HG03575 (cell line): Measurements from ENCODE around the gene RANBP1.
"Not testable (repeated sequence)": the region's sequence is repeated elsewhere in the genome, so short reads cannot be mapped to it uniquely, and the experiment has no call there.

ENCODE experiments used
- ATAC-seq: cut with Tn5 transposase; IDR thresholded peaks from one replicate; pipeline ENCODE4 v1.9.1; 2021; ENCODE audit not compliant: unreplicated experiment, insufficient number of reproducible peaks, low FRiP score; ENCODE audit errors: extremely low read depth

RANBP1 gene

DNA sequence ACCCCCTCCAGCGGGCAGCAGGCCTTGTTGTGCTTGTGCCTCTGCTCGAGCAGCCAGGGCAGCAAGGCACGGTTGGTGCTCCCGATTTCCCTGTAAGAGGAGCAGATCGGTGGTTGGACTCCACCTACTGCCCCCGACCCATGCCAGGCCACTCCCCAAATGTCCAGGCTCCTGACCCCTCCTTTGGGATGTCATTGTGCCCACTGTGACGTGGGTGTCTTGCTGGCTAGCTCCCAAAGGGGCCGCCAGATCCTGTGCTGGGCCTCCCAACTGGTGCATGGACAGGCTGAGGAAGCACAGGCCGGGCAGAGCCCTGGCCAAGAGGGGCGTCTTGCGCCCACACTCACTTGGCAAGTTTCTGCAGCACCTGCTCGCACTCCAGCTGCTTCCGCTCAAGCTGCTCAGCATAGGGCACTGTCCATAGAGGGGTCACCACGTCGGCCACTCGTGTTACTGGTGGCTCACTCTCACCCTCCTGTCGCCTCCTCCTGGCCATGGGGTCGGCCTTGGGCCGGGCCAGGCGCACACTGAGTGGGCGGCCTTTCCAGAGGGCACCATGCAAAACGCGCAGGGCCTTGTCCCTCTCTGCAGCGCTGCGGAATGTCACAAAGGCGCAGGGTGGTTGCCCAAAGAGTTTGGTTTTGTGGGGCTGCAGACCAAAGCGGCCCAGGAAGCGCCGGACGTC, at the start of gene RANBP1:
TSS of gene RANBP1 (plus strand) at position 414 of the 685 bp plus-strand sequence. CDS start at position 495, 81 bp downstream.
- no peak for ATAC-seq

DNA sequence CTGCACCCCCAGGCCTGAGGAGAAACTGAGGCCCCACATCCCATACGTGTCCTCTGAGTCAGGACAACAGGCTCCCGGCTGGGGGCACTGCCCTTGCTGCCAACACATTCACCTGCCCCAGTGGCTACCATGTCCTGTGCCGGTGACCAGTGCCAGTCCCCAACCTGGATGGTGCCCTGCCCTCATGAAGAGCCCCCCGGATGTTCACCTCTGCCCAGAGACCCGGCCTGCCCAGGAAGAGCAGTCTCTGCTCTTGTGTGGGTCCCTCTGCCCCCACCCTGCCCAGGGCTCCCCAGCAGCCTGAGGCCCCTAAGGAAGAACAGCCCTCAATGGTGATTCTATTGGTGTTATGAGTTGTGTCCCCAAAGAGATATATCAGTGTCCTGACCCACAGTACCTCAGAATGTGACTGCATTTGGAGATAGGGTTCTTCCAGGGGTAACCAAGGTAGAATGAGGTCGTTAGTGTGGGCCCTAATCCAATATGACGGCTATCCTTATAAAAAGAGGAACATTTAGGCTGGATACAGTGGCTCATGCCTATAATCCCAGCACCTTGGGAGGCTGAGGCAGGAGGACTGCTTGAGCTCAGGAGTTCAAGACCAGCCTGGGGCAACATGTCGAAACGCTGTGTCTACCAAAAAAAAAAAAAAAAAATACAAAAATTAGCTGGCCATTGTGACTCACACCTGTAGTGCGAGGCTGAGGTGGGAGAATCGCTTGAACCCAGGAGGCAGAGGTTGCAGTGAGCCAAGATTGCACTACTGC, 49.1 kb upstream of the RANBP1 start:
- no peak for ATAC-seq

DNA sequence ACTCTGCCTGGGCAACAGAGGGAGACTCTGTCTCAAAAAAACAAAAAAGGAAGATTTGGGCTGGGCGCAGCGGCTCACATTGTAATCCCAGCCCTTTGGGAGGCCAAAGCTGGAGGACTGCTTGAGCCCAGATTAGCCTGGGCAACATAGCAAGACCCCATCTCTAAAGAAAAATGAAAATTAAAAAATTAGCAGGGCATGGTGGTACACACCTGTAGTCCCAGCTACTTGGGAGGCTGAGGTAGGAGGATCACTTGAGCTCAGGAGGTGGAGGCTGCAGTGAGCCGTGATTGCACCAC, 48.6 kb upstream of the RANBP1 start:
- ATAC-seq = not testable (repeated sequence)

DNA sequence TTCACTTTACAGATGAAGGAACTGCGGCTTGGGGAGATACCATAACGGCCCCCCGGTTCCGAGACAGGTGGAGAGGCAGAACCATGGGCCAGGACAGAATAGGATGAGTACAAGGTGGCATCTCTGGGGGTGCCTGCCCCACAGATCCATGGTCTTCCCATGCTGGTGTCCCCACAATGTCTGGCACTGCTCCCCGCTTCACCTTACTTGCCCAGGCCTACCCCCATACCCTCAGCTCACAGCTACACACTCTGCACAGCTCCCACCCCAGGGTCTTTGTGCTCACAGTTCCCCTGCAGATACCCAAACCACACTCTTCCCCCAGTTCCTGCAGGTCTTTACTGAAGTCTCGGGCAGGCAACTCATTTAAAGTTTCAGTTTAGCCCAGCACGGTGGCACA, 47.3 kb upstream of the RANBP1 start:
- ATAC-seq = no peak

DNA sequence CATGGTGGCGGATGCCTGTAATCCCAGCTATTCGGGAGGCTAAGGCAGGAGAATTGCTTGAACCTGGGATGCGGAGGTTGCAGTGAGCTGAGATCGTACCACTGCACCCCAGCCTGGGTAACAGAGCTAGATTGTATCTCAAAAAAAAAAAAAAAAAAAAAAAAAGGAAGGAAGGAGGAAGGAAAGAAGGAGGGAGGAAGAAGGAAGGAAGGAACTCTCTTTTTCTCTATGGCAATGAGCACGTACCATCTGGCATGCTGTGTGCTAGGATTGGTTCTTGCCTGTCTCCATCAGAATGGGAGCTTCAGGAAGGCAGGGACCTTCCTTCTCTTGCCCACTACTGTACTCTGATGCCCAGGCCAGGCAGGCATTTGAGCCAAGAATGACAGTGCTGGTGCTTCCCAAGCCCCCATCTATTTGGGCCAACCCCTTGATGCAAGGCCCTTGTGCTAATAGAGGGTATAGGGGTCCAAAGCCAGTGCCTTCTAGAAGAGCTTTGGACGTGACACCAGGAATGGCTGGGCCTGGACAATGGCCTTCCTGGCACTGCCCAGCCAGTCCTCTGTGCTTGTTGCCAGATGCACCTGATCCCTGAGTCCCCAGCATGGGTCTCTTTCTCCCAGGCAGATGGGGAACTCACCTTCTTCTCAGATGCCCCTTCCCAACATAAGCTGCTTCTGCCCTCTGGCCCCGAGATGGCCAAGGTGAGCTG, 46.4 kb upstream of the RANBP1 start:
- ATAC-seq = no peak

DNA sequence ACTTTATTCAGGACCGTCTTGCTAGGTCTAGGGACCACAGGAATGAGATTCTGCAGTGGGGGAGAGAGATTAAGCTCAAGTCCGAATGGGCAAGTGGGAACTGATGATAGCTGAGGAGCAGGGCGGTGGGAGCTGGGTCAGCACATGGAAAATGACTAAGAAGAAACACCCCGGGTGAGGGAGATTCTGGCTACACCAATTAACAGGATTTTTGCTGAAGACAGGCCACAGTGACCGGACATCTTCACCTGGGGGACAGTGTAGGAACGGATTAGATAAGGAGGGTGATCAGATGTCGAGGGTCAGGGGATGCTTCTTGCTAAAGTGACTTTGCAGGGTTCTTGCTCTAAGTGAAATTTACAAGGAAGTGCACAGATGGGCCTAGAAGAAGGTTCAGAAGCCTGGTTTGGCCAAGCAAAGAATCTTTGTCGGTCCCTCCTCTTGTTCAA, 44.4 kb upstream of the RANBP1 start:
- ATAC-seq = no peak

DNA sequence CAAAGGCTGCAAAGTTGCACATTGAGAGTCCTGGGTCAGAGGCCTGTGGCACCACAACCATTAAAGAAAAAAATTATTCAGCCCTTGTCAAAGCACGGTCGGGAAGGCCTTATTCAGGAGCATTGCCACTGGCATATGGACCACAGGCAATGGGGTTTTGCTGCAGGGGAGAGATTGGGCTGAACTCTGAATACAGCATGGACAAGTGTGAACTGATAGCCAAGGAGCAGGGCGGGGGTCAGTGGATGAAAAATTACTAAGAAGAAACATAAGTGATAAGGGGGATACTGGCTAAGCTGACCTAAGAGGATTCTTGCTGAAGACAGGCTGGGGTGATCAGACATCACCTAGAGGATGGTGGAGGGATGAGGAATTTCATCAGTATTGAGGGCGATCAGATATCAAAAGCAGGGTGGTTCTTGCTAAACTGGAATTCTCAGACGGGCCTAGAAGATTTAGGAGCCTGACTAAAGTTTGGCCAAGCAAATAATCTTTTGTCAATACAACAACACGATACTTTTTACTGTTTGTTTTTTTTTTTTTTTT, 39.2 kb upstream of the RANBP1 start:
- ATAC-seq = no peak

DNA sequence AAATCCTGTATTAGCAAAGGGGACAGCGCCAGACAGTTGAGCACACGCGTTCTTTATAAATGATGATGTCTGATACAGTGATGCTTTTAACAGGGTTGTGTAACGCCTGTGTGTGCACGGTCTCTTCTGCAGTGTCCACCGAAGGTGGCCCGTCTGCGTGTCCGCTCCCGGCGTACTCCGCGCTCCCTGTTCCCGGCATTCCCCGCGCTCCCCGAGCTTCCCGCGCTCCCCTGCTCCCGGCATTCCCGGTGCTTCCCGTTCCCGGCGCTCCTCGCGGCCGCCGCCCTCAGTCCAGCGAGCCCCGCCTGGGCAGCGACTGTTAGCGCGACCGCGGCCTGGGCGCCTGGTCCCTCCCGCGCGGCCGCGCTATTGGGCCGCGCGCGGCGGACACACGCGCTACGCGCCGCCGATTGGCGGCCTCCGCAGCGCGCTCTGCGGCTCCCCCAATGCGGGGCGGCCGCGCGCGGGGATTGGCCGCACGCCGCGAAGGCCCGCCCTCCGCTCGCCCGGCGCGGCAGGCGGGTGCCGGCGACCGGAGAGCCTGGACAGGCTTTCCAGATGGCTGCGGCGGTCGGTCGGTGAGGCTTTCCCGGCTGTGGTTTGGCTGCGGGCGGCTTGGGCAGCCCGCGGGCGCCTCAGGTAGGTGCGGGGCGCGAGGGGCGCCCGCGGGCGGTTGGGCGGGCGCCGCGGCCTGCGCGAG, 36.0 kb upstream of the RANBP1 start, which contains the start of gene DGCR8:
TSS of gene DGCR8 (plus strand) at position 497 of the 700 bp plus-strand sequence. CDS start 5,723 bp downstream, outside the sequence.
- ATAC-seq = no peak

DNA sequence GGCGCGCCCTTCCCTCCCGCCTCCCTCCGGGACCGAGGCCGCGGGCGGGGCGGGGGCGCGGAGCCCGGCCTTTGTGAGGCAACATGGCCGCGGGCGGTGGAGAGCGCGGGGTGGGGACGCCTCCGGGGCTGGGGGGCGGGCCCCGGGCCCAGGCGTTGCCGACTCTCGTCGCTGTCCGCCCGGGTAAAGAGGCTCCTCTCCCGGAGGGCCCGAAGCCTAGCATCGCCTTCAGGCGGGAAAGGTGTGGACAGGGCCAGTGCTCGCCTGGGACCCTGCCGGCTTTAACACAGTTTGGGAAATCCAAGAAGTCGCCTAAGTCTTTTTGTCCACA, 35.5 kb upstream of the RANBP1 start:
- no peak for ATAC-seq

DNA sequence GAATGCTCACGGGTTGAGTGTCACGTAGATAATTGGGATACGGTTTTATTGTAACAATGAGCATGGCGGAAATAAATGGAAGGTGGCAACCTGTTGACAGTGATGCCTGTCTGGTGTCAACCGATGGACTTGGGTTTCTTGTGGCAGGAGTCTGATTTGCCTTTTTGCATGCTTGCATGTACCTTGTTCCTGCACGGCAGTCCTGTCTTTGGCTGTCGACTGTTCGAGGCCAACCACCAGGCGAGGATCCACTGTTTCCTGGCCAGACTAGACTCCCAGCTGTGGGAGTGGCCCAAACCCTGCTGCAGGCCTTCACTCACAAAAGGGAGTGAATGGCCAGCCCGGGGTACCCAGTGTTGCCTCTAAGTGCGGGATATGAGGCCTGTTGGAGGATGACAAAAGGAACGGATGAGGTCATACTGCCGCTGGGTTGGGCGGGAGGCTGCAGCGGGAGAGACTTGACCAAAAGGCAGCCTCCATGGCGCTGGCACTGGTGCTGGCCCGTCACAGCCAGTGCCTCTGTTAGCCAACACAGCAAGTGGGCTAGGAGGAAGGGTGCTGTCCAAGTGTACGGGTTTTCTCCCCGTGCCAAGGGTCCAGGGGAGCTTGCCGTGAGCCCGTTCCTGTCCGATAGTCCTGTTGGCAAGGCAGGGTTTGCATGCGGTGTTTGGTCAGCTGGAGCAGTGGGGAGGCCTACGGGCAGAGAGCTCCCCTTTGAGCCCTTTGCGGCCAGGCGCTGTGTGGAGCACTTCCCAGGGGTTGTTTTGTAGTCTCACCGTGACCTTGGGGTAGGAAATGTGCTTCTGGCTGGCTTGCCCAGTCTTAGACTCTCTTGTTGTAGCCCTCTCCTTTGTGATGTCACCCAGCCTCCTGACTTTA, 34.9 kb upstream of the RANBP1 start:
- no peak for ATAC-seq

DNA sequence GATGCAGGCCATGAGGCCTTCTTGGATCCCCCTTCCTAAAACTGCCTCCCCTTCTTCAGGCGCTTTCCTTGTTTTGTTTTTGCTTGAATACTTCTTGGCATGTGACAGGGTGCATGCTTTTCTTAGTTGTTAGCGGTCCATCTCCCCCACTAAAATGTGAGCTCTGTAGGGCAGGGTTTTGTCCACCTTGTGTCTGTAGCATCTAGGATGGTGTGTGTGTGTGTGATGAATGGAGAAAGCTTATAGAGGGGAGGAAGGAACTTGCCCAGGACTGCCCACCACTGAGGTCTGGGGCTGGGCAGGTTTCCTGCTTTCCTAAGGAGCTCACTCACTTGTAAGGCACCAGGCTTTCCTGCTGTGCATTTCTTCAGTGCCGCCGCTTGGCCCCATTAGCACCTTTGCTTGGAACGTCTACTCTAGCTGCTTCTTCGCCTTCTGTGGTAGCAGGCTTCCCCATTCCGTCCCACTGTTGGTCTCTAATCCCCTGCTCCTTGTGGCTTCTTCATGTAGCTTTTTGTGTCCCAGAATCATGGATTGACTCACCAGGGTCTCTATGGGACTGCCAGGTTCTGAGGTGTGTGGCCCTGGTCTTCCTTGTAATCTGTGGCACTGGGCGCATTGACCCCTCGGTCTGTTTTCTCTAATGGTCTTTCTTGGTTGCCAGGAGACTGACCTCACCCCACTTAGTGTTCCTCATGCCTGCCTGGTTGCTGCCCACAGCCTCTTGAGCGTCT, 32.6 kb upstream of the RANBP1 start:
- no peak for ATAC-seq

DNA sequence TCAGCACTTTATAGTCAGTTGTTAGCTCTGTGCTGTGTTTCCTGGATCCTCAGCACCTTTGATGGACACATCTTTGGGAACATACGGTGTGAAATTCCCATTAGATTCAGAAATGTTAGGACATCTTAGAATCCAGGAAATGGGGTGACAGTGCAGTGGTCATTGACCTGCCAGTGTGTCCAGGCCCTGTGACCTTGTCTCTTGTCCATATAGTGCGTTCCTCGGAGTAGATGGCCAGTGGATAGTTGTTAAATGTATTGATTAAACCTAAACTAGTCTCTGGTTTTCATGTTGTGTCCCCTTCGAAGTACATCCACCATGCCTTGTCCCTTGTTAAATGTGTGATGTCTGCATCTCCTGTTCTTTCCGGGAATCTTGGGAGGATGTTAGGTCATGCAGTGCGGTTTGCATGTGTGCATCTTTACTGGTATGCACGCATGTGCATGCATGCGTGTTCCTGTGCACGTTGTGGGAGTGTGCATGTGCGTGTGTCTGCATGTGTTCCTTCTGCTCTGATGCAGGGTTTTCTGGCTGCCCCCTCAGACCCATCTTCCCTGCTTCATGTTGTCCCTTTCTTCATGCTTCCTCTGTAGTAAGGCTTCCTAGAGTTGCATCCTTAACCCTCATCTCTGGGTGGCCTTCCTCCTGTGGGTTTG, 31.9 kb upstream of the RANBP1 start:
- ATAC-seq = no peak

DNA sequence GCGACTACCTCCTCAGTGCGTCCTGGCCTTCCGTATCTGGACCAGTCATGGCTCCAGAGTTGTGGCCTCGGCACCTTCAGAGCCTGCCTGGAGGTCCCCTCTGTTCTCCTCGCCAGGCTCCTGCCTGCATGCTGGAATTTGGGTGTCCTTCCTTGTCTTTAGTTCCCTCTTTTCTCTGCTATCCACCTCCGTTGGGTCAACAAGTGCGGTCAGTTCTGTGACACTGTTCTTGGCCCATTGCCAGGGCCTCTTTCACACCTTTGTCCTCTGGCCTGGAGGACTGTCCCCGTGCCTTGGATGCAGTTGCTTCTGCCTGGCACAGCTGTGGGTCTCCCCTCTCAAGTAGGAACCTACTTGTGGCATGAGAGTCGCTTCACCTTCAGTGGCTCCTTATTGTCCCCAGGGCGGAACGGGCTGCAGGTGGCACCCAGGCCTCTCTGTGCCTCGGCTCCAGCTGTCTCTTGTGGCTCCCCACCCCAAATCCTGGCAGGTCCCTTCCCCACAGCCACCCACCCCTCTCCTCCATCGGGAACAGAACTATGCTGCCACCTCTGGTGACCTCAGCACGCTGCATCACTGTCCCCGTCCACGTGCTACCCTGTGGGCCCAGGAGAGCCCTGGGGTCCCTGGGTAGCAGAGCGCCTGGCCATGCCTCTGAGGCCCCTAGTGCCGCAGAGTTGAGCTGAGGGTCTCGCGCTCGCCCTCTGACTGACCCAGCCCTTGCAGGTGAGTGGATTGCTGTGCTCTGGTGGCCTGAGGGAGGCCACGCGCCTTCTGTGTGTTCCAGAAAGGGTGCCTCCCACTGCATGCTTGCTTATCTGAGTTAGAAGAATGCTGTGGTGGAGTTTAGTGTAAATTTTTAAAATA, 31.1 kb upstream of the RANBP1 start:
- no peak for ATAC-seq

DNA sequence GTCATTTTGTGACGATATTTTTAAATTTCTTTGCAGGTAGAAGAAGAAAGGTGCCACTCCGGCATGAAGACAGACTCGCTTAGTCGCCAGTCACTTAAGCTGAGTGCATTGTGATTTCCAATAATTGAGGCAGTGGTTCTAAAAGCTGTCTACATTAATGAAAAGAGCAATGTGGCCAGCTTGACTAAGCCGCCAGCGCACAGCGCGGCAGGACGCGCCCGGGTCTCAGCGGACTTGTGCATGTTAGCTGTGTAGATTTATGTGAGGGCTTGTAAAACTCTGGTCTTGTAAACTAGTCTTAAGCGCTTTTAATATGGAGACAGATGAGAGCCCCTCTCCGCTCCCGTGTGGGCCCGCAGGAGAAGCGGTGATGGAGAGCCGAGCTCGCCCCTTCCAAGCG, 30.3 kb upstream of the RANBP1 start:
- no peak for ATAC-seq

DNA sequence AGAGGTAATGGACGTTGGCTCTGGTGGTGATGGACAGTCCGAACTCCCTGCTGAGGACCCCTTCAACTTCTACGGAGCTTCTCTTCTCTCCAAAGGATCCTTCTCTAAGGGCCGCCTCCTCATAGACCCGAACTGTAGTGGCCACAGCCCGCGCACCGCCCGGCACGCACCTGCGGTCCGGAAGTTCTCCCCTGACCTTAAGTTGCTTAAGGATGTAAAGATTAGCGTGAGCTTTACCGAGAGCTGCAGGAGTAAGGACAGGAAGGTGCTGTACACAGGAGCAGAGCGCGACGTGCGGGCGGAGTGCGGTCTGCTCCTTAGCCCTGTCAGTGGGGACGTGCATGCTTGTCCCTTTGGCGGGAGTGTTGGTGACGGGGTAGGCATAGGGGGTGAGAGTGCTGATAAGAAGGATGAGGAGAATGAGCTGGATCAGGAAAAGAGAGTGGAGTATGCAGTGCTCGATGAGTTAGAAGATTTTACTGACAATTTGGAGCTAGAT, 29.8 kb upstream of the RANBP1 start:
- no peak for ATAC-seq

DNA sequence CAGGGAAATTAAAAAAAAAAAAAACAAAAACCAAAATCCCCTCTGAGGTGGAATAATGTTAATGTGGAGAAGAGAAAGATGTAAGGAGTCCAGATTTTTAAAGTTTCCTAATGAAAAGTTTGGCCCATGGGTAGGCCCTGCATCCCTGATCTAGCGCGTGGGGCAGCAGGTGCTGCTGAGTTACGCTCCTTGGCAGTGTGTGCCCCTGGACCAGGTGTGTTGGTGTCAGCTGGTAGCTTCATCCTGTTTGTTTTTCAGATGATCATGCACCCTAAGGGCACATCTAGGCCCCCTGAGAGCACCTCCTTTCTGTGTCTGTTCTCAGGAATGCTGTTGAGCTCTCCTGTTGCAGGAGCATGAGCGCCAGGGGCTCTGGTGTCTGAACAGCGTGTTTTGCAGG, 29.1 kb upstream of the RANBP1 start:
- no peak for ATAC-seq
